ENCODE results near the gene IVD.

The IVD gene

DNA sequence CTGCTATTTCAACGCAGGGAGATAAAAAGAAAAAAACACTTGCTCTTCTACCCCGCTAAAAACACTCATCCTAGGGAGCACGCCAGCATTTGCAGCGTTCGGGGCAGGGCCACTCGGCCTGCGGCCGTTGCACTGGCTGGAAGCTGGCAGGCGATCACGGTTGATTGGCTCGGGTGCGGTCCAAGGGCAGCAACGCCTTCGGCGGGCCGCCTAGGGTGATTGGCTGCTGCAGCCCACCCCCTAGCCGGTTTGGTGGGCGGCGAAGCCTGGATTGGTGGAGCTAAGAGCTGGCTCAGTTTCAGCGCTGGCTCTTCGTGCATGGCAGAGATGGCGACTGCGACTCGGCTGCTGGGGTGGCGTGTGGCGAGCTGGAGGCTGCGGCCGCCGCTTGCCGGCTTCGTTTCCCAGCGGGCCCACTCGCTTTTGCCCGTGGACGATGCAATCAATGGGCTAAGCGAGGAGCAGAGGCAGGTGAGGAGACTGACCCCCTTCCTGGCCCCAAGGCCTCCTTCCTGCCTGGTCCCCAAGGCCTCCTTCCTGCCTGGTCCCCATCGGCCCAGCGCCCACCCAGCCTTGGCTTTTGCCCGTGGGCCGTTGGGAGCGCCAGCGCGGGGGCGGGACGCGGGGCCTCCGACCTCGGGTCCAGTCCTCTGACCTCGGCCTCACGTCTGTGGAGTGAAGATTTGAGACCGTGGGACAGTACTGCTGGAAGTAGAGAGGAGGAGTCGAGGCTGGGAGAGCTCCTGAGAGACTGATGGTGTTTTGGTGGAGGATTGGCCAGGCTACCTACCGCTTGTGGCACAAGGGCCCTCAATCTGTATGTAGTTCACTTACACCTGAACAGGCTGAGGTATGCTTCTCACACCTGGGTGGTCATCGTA is at the start of gene IVD:
IVD (plus strand) TSS at position 295 of the 881 bp plus-strand sequence; CDS start at position 328, 33 bp downstream.
- peak; percentile 98 for FAIRE-seq

GRCh38 chr15:40355976-40356585 is 49.5 kb upstream of the IVD start:
- no peak for FAIRE-seq

GRCh38 chr15:40357246-40357645 is 48.3 kb upstream of the IVD start:
- FAIRE-seq = no peak

DNA sequence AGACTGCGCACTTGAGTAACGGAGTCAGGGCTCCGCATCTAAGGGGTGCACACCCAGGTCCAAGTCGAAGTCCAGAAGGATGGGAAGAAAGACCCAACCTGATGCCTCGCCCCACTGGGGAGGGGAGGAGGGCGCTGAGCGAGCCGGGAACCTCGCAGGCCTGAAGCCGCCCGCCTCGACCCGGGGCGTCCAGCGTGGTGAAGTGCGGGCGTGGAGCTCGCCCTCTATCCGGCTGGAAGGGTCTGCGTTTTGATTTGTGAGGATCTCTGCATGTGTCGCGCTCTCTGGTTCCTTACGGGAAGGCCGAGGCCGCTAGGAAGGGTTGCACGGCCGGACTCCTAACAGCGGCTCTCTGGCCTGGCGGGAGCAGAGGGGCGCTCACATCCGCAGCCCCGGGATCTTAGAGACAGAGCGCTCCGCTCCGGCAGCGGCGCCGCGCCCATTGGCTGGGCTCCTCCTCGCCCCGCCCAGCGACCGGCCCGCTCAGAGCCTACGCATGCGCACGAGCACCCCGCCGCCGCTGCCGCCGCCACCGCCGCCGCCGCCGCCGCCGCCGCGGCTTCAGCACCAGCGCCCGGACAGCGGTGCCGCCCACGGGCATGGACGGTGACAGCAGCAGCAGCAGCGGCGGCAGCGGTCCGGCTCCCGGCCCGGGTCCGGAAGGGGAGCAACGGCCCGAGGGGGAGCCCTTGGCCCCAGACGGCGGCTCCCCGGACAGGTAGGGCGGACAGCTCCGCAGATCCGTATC is 47.7 kb upstream of the IVD start, which contains the start of gene DISP2:
DISP2 (plus strand) TSS at position 497 of the 748 bp plus-strand sequence; CDS start at position 600, 103 bp downstream.
- FAIRE-seq = no peak

GRCh38 chr15:40358471-40359353 is 46.9 kb upstream of the IVD start:
- no peak for FAIRE-seq

DNA sequence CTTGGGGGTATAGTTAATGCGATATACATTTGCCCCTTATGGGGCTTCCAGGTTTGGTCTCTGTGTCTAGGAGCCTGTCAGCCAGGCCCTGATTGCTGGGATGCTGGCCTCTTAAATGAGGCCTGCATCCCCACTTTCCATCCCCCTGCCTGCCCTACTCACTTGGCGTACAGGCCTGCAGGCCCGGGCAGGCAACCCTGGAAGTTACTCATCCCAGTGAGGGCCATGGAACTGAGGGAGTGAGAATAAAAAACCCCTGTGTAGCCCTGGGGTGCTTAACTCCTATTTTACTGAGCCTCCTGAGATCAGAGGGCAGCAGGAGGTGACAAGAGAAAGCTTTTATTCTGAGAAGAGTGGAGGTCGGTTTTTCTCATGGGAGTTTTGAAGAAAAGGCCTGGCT is 45.6 kb upstream of the IVD start:
- FAIRE-seq = no peak

- FAIRE-seq = no peak
Observed at GRCh38 chr15:40361640-40362039, 44.0 kb upstream of the IVD start.

GRCh38 chr15:40363611-40364010 is 42.0 kb upstream of the IVD start:
- no peak for FAIRE-seq

GRCh38 chr15:40364251-40364650 is 41.3 kb upstream of the IVD start:
- FAIRE-seq = no peak

DNA sequence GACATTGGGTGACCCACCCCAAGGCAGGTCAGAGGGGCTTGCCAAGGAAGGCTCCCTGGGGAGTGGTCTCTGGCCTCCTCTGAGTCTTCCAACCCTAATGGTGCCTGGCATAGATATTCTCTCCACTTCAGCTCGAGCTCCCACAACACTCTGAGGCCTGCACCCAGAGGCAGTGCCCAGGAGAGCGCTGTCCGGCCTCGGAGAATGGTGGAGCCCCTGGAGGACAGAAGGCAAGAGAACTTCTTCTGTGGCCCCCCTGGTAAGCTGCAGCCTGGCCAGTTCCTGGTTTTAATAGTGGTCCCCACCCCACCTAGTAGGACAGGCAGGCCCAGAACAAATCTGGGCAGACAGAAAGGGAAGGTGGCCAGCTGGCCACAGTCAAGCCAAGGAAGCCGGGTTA is 40.6 kb upstream of the IVD start:
- FAIRE-seq = no peak

GRCh38 chr15:40365624-40366456 is 39.8 kb upstream of the IVD start:
- no peak for FAIRE-seq

- FAIRE-seq = no peak
Observed at GRCh38 chr15:40366457-40367370, 38.9 kb upstream of the IVD start.

DNA sequence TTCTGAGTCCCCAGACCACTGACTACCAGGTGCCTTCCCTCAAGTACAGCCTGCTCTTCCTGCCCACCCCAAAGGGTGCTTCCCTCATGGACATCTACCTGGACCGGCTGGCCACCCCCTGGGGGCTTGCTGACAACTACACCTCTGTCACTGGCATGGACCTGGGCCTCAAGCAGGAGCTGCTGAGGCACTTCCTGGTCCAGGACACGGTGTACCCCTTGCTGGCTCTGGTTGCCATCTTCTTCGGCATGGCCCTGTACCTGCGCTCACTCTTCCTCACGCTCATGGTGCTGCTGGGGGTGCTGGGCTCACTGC is 38.3 kb upstream of the IVD start:
- no peak for FAIRE-seq

DNA sequence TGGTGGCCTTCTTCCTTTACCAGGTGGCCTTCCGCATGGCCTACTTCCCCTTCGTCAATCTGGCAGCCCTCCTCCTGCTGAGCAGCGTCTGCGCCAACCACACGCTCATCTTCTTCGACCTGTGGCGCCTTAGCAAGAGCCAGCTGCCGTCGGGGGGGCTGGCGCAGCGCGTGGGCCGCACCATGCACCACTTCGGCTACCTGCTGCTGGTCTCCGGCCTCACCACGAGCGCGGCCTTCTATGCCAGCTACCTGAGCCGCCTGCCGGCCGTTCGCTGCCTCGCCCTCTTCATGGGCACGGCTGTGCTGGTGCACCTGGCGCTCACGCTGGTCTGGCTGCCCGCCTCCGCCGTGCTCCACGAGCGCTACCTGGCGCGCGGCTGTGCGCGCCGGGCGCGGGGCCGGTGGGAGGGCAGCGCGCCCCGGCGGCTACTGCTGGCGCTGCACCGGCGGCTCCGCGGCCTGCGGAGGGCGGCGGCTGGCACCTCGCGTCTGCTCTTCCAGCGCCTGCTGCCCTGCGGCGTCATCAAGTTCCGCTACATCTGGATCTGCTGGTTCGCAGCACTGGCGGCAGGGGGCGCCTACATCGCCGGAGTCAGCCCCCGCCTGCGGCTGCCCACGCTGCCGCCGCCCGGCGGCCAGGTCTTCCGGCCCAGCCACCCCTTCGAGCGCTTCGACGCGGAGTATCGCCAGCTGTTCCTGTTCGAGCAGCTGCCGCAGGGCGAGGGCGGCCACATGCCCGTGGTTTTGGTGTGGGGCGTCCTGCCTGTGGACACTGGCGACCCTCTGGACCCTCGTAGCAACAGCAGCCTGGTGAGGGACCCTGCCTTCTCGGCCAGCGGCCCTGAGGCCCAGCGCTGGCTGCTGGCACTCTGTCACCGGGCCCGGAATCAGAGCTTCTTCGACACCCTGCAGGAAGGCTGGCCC is 37.6 kb upstream of the IVD start:
- no peak for FAIRE-seq

GRCh38 chr15:40368719-40369473 is 36.7 kb upstream of the IVD start:
- FAIRE-seq = no peak

GRCh38 chr15:40369474-40369869 is 36.1 kb upstream of the IVD start:
- FAIRE-seq = no peak

DNA sequence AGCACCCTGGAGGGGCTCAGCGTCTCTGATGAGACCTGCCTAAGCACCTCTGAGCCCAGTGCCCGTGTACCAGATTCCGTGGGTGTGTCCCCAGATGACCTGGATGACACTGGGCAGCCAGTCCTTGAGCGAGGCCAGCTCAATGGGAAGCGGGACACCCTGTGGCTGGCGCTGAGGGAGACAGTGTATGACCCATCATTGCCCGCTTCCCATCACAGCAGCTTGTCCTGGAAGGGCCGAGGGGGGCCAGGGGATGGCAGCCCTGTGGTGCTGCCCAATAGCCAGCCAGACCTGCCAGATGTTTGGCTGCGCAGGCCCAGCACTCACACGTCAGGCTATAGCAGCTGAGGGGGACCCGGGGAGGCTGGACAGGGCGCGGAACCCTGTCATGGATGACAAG is 35.6 kb upstream of the IVD start:
- no peak for FAIRE-seq

DNA sequence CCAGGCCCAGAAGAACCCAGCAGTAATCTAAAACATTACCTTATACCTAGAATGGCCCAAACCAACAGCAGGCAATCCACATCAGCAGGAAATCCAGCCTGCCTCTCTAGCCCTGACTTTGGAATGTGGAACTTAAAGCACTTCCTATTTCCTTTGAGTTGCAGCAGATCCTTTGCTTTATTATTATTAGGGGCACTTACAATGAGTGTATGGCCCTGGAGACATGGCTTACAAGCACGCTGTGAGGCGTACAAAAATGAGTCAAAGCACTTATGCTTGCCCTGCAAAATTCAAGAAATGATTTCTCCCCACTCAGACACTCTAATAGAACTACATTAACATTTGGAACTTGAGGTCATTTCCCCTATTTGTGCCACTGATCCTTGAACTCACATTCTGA is 32.6 kb upstream of the IVD start:
- no peak for FAIRE-seq

DNA sequence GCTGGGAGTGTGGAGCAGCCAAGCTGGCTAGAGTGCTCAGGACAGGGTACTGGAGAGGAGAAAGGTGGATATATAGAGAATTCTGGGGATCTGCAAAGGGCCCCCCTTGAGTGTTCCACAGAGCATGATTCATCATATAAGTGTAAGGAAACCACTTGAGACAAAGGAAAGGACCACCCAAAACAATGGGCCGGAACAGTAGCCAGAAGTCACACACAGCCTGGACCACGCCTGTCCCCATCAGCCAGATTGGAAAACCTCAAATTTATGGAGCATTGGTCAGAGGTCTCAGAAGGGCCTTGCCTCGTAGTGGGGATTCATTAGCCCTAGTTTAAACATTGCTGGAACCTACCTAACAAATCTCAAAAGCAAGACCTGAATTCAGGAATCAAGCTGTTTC is 28.0 kb upstream of the IVD start:
- no peak for FAIRE-seq
